RPMI7951 (cell line): Measurements from ENCODE around the gene CX3CR1. TPM values are rescaled to one million over a fixed set of nuclear protein-coding genes. Genes with fewer than 3 reads are reported as not detected.
"Not testable (repeated sequence)": the region's sequence is repeated elsewhere in the genome, so short reads cannot be mapped to it uniquely, and the experiment has no call there.

Experiments used
- DNase-seq: peaks from one replicate; pipeline ENCODE4 v3.0.0-alpha.2; 2012; ENCODE audit warnings: low read depth
- total RNA-seq: library from RNA; depleted of rRNA; stranded (reverse); fragments of >200 nt; shearing (Covaris generic); gene quantifications from 2 replicates; pipeline ENCODE4 v1.2.3, GENCODE V29; 2014

Gene CX3CR1
- total RNA-seq, 1 experiment from 2014 or later: under 0.01 TPM

- DNase-seq: no peak
Measured at GRCh38 chr3:39267631-39268548, 11.9 kb downstream of the CX3CR1 start.

GRCh38 chr3:39264053-39264452, 15.8 kb downstream of the CX3CR1 start:
- DNase-seq: no peak

DNA sequence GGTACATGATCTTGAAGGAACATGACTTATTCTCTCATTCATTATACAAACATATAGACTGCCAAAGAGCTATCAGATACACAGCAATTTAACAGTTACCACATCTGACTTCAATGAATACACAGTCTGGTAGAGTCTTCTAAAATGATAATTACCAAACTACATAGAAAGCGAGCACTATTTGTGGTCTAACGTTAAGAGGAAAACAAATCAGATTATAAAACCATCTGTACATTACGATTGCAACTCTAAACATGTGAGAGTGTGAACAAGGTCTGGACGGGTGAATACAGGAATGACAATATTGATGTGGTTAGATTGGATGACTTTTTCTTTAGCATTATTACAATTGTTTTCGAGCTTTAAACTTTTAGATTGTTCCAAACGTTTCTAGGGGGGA, 16.3 kb downstream of the CX3CR1 start:
- DNase-seq: no peak

DNA sequence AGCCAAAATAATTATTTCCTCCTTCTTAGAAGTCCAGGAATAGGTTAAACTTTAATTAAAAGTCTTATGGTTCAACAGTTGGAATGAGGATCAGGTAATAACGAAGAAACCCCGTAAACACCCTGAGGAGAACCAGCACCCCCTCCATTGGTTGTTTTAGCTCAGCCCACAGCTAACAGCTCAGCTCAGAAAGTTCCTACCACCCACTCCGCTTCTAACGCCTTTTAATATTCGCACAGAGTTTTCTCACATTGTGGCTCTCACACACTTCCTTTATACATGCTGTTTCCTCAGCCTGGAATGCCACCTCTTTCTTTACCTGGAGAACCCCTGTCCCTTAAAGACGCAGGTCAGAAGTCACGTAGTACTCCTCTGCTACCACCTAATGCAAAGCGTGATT, 17.0 kb downstream of the CX3CR1 start:
- DNase-seq: no peak

DNA sequence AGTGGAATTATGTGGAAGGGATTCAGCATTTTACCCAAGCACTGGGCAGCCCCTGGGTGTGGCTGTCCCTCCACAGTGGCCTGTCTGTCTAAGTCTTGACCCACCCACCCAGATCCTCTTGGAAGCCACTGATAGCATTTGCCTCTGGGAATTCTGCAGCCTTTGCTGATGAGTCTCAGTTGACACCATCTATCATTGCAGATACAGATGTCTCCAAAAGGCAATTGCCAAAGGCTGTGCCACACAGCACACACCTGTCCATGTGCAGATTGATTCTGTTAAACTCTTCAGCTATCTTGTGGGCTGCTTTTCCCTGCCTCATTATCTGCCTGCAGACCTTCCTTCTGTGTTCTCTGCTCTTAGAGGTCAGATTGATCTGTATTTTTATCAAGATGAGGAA, 18.1 kb downstream of the CX3CR1 start:
- no peak for DNase-seq

DNA sequence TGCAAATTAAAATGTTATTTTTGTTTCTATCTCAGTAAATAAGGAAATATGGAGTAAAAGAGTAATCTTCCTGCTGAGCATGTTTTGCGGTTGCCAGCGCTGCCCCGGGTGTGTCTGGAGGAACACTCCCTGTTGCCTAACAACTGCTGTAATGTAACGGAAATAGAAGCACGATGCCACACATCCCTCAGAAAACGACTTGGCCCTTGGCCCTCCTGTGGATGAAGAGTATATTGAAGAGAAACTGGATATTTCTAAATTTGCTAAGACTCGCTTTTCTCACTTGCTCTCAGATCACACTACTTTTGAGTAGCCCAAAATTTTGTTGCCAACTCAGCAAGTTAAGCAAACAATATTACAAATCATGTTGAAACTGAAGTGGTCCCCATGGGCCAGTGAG, 18.9 kb downstream of the CX3CR1 start:
- peak; percentile 89 for DNase-seq

- DNase-seq: no peak
Measured at GRCh38 chr3:39260318-39260717, 19.5 kb downstream of the CX3CR1 start.

DNA sequence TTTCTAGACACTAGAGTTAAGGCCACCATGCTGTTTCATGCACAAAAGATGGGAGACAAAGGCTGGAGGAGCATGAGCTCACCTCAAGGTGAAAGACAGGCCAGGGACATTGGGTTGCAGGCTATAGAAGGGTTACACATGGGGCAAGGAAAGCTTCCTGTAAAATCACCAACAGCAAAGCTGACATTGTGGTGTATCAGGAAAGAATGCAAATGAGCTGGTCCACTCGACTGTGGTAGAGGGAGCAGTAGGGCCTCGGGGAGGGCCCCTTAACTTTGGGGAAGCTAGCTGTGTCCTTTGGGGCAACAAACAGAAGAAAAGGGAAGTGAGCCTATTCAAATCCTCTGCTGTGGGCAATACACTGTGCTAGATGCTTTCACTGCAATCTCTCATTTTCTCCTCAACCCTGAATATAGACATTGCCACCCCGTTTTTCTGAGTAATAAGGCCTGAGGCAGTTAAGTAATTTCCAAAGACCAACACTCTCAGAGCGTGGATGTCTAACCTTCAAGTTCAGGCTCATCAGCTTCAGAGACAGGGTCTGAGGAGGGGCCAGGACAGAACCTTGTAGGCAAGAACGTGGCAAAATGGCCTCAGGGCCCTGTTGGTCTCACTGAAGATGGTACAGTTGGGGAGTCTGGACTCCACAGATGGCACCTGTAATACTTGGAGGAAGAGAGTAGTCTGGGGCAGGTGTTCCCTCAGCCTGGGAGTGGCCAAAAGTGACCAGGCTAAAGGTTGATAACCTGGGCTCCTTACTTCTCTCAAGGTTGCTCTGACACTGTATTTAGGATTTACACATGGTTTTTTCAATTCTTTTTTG, 24.1 kb downstream of the CX3CR1 start:
- DNase-seq: peak; percentile 20

- peak; percentile 74 for DNase-seq
Measured at GRCh38 chr3:39254806-39255449, 24.9 kb downstream of the CX3CR1 start.

- no peak for DNase-seq
Measured at GRCh38 chr3:39251576-39251975, 28.3 kb downstream of the CX3CR1 start.

DNA sequence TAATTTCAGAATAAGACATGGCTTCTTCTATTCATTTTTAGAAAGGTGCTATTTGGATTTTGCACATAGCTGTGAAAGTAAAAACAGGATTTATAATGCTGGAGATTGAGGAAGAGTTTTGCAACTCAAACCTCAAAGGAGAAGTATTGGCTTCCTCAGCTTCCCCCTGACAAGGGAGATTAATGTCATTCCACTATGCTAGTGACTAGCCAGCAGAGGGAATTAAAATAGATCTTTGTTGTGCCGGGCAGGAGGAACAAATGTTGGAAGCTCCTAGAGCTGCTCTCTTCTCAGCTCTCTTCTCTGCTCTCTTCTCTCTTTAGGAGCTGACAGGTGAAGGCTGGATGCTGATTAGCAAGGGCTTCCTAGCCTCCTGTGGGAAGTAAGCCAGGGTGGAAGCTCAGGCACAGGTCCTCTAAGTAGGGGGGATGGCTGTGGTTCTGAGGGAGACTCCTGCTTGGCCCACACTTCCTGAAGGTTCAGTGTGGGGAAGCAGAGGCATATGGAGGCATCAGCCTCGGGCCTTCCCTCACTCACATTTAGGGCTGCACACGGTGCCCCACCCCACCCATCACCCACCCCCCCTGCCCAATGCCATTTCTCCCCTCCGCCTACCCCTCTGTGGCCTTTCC, 29.6 kb downstream of the CX3CR1 start:
- no peak for DNase-seq

GRCh38 chr3:39249453-39250115, 30.3 kb downstream of the CX3CR1 start:
- no peak for DNase-seq

DNA sequence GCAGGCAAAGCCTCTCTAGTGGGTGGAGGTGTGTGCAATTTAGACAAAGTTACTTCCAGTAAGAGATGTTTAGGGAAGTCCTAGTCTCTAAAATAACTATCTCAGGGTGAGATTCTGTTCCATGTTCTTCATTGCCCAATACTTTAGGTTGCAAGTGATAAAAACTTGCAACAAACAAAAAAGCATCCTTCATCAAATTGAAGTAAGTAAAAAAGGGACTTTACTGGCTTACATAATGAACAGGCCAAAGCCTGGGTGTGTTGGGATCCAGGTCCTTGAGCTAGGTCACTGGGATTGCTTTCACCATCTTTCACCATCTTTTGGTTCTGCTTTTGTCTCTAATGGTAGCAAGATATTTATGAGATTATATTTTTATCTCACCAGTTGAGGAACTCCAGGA, 38.3 kb downstream of the CX3CR1 start:
- no peak for DNase-seq

GRCh38 chr3:39237027-39237426, 42.8 kb downstream of the CX3CR1 start:
- DNase-seq: no peak

GRCh38 chr3:39234651-39235050, 45.2 kb downstream of the CX3CR1 start:
- no peak for DNase-seq

DNA sequence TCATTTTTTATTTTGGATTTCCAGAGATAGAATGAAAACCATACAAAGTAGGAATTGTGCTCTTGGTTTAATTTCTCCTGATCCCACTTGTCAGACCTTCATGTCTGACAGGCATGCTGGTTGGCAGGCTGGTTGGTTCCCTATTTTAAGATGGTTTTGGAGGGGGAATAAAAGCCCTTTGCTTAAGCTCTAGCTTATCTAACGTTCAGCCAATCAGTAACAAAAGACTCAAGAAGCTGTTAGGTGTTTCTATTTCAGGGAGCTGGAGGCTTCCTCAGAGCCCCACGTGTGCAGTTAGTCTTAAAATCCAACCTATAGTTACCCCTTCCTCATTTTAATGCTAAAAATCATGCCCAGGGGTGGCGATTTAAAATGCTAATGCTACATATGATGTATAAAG, 47.0 kb downstream of the CX3CR1 start:
- no peak for DNase-seq

DNA sequence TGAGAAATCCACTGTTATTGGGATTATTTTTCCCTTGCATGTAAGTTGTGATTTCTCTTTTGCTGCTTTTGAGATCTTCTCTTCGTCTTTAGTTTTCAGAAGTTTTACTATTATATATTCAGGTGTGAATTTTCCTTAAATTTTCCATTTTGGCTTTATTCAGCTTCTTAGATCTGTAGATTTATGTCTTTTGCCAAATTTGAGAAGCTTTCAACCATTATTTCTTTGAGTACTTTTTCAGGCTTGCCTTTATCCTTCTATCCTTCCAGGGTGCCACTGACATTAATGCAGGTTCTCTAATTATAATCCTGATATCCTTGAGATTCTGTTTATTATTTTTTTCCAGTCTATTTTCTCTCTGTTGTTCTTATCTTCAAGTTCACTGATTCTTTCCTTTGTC, 49.4 kb downstream of the CX3CR1 start:
- DNase-seq: no peak

GRCh38 chr3:39228496-39228895, 51.3 kb downstream of the CX3CR1 start:
- DNase-seq: no peak

GRCh38 chr3:39227596-39227995, 52.2 kb downstream of the CX3CR1 start:
- not testable (repeated sequence) for DNase-seq

GRCh38 chr3:39226106-39226741, 53.6 kb downstream of the CX3CR1 start:
- no peak for DNase-seq

DNA sequence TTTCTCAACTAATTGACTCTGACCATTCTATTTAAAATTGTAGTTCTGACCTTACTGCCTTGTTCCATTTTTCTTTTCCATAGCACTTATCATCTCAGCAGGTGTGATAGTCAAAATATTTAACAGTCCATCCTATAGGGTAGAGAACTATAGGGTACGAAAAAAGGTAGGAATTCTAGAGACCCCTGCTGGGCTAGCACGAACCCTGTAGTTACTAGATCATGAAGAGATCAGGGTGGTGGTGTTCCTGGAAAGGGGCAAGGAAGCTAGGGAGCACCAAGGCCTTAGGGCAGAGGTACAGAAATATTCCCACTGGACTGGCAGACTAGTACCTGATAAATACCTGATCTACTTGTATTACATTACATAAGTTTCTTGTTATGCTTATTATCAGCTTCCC, 55.5 kb downstream of the CX3CR1 start:
- no peak for DNase-seq
